NCI-H146 (cell line): ENCODE results near the gene CCDC24.
A peak's percentile ranks its signal among the peaks of the same experiment; 100 is the strongest.

Experiments used
- DNase-seq: peaks from one replicate; lab custom pipeline; 2025; lab: John Stamatoyannopoulos, UW

CCDC24 gene

DNA sequence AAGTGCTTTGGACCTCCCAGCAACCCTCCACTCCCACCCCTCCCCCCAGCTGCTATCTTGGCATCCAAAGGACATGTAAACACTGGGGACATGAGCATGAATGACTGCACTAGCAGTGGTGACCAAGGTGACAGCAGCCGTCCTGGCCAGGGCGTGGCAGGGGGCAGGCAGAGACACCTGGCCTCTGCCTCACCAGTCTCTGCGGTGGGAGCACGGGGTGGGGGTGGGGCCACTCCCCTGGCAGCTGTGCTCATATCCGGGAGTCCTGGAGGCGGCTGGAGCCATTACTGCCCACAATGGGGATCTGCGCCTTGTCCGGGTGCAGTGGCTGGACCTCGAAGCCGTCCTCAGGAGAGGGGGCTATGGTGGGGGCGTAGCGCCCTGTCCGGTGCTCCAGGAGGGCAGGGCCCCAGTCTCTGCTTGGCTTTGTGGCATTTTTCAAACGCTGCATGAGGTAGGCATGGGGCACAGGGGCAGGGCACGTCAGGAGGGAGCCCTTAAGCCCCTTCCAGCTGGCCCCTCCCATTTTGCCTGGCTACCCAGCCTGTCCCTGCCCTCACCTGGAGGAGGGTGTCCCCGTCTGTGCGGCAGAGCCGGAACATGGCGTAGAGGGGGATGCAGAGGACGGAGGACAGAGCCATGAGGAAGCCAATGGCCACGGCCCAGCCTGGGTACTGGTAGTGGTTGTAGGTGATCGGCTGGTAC lies 6.0 kb downstream of the CCDC24 start:
- peak; percentile 88 for DNase-seq

DNA sequence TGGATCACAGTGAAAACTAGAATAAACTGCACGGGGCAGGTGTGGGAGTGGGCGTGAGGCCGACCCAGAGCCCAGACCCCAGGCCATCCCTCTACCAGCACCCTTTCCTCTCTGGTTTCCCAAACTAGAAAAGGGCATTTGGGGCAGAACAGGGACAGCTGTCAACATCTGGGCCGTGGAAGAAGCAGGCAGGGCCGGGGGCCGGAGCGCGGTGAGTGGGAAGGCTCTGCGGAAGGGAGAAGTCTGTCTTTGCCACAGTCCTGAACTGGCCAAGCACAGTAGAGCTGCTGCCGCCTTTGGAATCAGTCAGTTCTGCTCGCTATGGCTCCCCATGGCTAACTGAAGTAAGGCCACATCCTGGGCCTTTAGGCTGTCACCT lies 6.6 kb downstream of the CCDC24 start:
- peak; percentile 28 for DNase-seq

DNA sequence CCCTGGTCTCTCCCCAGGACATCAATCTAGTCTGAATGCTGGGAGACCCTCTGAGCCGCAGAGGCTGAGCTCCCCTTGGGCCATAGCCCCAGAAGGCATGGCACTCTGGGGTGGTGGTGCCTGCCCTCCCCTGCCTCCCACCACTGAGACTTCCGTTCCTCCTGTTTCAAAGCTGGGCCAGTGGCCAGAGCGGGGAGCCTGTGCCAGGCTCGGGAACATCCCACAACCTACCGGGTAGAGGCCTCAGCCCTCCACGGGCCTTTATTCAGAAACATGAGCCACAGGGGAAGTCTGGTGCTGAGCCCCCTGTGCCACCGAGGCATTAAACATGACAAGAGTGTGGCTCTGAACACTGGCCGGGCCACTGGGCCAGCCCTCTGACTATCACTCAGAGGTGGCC lies 8.1 kb downstream of the CCDC24 start:
- DNase-seq = no peak

DNA sequence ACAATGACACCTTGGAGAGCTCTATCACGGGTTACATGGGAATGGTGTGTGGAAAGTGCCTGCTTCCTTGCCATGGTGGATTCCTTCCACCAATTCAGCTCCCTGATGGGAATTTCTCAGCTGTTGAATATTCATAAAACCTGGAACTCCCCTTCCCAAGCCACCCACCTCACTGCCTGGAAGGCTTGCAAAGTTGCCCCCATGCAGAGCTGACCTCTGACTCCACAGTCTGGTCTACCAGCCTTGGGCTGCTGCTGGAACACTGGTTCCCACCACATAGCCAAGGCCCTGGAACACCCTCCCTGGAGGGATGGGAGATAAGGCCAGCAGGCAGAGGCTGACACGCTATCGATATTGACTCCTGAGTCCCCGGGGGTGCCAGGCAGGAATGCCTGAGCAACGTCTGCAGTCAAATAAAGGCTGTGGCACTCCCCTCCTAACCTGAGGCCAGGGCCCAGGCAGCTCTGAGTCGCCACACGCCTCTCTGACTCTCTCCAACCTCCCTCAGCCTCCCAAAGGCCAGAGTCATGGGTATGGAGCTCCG lies 8.8 kb downstream of the CCDC24 start:
- no peak for DNase-seq

DNA sequence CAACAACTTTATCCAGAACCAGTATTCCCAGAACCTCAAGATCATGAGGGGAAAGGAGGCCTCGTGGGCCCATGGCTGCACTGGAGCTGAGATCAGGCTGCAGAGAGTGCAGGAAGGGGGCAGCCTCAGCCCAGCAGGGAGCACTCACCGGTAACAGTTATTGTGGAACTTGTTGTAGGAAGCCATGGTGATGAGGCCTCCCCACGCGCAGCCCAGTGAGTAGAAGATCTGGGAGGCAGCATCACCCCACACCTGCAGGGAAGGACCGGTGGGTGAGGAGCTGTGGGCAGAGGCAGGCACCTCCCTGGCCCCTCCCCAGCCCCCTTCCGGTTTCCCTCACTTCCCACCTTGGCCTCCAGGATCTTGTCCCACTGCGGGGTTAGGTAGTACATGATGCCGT lies 10.8 kb downstream of the CCDC24 start:
- DNase-seq = no peak

DNA sequence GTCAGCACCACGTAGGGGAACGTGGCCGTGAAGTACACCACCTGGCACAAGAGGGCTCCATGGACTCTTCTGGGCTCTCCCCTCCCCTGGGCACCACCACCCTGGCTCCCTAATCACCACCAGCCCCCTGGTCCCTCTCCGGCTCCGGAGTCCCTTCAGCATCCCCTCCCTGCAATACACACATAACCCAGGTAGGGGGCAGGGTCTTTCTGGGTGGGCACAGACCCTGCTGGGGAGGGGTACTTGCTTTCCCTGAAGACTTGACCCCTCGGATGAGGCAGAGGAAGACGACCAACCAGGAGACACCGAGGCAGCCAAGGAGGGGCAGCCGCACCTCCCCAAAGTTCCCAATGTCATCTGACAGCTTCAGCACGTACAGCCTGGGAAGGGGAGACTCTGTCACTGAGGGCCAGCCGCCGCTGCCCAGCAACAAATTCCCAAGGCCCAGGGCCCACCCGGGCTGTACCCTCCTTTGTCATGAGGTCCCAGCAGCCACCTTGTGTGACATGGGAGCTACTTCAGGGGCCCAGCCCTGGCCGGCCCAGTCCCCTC lies 11.3 kb downstream of the CCDC24 start:
- no peak for DNase-seq

DNA sequence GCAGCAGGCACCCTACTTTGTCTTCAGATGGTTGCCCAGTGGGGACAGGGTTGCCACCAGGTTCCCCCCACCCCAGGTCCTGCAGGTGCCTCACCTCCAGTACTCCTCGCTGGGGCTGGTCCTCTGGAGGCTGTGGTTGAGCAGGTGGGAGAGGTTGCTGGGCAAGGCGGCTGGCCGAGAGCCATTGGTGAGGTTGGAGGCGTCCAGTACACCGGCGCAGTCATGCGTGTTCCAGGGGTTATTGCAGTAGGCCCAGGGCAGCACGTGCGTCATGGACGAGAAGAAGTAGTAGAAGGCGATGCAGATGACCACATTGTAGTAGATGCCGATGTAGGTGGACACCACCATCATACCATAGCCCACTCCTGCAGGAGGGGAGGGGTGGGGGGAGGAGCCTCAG lies 16.9 kb downstream of the CCDC24 start:
- no peak for DNase-seq

- DNase-seq = no peak
These were observed 19.6 kb downstream of the CCDC24 start for GRCh38 chr1:44010935-44011471.

- DNase-seq = no peak
These were observed 21.0 kb downstream of the CCDC24 start for GRCh38 chr1:44012404-44012803.

DNA sequence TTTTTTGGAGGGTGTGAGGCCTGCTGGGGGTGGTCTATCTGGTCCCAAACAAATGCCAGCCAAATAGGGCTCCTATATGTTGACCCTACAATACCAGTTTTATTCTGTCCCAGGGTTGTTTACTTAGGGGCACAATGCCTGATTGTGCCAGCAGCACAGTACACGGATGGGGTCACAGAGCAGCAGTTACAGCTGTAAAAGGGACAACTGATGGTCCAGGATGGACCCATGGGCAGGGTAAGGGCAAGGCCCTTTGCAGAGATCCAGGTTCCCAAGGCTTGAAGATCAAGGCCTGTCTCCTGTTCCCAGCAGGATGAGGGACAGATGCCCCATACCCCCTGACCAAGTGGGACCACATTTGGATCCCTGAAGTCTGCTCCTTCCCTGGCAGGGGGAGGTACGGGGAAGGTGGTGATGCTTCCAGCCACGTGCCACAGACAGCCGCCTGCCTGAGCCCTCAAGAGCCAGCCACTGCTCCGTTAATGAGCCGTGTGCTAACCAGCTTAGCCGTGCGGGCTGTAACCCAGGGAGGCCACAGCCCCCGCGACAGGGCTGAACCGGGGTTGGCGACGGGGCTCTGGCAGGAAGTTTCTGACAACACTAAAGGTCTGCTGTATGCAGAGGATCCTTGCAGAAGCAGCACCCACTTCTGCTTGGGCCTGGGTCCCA lies 21.7 kb downstream of the CCDC24 start:
- DNase-seq = no peak

DNA sequence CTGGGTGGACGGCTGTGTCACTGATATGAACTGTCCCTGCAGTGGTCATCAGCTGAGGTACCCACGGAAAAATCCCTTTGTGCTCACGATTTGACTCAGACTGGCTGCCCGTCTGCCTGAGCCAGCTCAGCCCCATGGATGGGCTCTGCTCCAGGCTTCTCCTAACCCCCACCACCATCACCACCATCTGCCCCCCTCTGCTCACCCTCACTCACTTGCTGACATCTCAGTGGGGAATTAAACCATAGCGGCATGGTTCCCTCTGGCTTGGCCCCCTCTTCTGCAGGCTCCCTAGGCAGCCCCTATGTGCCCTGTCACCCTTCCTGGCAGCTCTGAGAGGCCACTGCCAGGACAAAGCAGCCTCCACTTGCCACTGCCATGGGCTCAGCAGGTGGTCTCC lies 22.6 kb downstream of the CCDC24 start:
- no peak for DNase-seq

DNA sequence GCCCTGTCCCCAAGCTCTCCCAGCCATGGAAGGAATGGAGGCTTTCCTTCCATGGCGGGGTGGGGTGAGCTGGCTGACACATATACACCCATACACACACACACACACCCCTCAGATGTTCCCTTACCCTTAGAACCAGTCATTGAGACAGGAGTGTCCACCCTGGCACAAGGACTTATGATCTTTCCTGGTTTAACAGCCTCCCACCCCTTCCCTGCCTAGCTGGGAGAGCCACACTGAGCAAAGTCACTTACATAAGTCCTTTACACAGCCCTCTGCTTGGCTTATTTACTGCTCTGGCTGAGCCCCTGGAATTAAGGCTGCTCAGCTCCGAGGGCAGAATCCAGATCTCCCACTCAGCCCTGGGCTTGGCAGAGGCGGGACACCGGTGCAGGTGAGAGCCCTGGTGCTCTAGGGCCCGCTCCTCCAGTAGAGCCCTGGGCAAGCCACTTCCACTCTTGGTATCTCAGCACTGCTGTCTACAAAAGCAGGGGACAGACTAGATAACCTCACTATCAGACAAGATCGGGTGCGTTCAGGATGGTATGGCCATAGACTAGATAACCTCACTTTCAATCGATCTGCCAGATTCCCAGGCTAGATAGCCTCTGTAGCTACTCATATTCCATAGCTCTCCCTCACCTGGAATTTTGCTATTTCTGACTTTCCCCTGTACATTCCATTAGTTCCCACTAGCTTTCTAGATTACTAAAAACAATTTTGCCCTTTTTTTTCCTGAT lies 23.1 kb downstream of the CCDC24 start:
- no peak for DNase-seq

DNA sequence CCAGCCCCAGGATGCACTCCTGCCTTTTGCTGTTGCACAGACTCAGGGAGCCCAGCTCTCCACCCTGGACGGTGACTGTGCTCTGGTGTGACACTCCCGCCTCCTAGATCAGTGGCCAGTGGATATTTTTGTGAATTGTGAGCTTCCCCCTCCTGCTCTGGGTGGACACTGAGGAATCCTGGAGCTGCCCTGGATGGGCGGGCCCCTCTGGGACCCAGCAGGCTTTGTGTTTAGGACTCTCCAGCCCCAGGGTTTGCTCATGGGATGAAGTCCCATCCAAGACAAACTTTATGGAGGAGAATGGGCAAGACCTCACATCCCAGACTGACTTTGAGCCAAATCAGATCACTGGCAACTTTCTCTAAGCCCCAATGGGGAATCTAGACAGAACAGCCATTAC lies 23.8 kb downstream of the CCDC24 start:
- DNase-seq = no peak

DNA sequence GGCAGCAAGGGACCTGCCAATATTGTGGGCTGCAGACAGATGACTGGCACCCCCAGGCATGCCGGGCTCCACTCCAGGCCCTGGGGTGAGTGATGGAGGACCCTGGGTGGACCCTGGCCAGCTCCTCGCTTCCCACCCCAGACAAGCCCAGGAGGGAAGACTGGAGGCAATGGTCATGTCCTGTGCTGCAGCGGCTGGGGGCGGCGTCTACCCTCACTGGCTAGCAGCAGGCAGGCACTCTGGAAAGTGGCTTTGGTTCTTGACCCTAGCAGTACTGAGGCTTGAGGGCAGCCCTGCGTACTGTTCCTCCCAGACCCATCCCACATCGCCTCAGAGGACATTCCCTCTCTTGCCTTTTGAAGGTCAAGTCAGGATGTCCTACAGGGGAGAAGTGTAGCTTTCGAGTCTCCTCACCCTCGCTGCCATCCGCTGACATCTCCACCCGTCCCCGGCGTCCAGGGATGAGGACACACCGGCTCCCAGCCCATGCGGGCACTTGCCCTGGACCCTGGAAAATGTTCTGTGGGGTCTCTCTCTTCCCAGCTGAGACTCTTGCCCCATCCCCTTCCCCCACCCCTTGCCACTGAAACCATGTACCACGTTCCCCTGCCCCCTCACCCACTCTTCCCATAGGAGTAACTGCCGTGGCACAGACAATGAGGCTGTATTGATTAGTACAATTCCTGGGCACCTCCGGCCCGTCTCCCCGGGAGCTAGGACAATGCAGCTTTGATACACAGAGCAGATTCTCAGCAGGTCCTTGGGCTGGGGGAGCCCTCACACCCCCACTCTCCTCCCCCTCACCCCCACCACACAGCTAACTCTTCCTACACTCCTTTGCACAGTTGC lies 24.9 kb downstream of the CCDC24 start:
- no peak for DNase-seq

- DNase-seq = no peak
These were observed 25.5 kb downstream of the CCDC24 start for GRCh38 chr1:44016890-44017400.

DNA sequence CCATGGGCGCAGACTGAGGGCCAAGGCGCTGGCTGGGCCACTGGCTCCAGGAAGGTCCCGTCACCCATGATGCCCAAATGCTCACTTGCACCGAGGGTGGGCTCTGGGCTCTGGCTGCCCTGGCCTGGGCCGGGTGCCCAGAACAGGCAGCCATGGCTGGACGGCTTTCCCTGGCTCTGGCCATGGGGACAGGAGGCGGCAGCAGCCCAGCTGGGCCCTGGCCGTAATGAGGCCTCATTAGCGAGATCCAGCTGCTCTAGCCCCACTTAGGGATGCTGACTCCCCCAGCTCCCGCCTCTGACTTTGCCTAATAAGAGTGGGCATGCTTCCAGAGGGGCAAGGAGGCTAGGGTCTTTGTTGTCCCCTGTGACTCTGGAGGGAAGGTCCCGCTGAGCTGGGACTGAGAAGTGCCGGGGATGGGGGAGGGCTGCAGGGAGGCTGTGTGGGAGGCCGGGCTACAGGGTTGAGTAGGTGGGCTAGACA lies 28.1 kb downstream of the CCDC24 start:
- no peak for DNase-seq

GRCh38 chr1:44020464-44020863 lies 29.1 kb downstream of the CCDC24 start:
- DNase-seq = no peak

- no peak for DNase-seq
These were observed 29.8 kb downstream of the CCDC24 start for GRCh38 chr1:44021156-44021555.

- no peak for DNase-seq
These were observed 30.4 kb downstream of the CCDC24 start for GRCh38 chr1:44021581-44022321.
